IPS-11a (cell line): ENCODE measurements around the gene SNRK.
"Not testable (repeated sequence)": the region's sequence is repeated elsewhere in the genome, so short reads cannot be mapped to it uniquely, and the experiment has no call there.

Experiments
- H3K4me3 ChIP-seq: one replicate; pipeline ENCODE4 v1.5.1; 2013; ENCODE audit warnings: low read depth, low read length, control low read depth

SNRK gene

DNA sequence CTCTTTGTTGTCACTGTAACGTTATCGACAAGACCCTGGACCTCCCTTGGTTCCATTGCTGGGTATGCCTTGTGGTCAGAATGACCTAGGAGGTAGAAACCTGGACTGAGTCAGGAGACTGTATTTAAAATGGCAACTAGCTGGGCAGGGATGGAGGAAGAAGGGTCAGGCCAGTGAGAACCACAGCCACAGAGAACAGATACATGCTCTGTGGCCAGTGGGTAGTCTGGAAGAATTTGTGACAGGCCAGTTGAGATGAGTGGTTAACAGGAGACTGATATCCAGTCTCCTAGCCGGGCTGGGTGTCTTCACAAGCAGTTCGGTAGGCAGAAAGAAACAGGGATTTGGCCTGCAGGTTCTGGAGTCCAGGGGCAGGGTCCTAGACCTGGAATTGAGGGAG is 58.9 kb downstream of the SNRK start:
- no peak overlapping the region for H3K4me3 ChIP-seq

DNA sequence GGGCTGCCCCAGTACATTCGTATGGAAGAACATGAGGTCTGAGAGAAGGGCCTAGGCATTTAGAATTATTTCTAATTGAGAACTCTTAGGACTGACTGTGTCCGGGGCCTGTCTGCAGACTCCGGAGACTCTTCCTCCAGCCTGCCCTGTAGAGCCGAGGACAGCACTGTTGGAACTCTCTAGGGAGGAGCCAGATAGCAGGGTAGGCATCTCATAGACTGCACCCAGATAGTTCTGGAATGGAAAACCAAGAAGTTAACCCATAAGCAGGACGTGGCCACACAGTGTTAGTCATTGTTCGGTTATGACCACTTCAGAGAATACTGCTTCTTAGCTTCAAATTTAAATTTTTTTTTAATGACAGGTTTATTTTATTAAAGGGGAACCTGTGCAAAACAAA is 59.5 kb downstream of the SNRK start:
- no peak overlapping the region for H3K4me3 ChIP-seq

DNA sequence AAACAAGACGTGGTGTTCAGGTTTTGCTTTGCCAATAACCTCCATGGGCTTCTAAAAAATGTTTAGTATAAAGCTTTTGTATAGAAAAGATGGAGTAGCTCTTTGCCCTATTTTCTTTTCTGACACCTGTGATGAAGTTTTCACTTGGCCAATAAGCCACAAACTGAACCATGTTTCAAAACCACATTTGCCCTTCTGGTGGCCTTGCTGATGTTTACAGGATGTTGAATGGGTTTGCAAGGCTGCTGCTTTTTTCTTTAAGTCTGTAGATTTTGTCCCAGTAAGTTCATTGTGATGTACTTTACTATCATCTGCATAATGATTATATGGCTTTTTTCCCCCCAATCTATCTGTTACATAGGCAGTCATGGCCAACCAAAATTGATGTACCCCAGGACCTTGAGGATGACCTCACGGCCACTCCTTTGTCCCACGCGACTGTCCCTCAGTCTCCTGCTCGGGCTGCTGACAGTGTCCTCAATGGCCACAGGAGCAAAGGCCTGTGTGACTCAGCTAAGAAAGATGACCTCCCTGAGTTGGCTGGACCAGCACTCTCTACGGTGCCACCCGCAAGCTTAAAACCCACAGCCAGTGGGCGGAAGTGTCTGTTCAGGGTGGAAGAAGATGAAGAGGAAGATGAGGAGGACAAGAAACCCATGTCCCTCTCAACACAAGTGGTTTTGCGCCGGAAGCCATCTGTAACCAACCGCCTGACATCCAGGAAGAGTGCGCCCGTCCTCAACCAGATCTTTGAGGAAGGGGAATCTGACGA is 60.8 kb downstream of the SNRK start:
- no peak overlapping the region for H3K4me3 ChIP-seq

DNA sequence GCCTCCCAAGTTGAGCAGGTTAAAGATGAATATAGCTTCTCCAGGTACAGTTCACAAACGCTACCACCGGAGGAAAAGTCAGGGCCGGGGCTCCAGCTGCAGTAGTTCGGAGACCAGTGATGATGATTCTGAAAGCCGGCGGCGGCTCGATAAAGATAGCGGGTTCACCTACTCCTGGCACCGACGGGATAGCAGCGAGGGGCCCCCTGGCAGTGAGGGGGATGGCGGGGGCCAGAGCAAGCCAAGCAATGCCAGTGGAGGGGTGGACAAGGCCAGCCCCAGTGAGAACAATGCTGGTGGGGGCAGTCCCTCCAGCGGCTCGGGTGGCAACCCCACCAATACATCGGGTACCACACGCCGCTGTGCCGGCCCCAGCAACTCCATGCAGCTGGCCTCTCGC is 61.4 kb downstream of the SNRK start:
- no peak overlapping the region for H3K4me3 ChIP-seq

DNA sequence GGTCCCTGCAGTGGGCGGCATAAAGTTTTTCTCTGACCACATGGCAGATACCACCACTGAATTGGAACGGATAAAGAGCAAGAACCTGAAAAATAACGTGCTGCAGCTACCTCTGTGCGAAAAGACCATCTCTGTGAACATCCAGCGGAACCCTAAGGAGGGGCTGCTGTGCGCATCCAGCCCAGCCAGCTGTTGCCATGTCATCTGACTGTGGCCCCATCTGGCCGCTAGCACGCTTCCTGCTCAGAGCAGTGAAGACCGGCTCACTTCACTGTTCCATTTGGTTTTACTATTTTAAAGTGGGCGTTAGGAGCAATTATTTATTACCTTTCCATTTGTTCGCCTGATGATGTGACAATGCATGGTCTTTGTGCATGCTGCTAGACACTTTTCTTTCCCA is 62.0 kb downstream of the SNRK start:
- H3K4me3 ChIP-seq, result no peak overlapping the region

DNA sequence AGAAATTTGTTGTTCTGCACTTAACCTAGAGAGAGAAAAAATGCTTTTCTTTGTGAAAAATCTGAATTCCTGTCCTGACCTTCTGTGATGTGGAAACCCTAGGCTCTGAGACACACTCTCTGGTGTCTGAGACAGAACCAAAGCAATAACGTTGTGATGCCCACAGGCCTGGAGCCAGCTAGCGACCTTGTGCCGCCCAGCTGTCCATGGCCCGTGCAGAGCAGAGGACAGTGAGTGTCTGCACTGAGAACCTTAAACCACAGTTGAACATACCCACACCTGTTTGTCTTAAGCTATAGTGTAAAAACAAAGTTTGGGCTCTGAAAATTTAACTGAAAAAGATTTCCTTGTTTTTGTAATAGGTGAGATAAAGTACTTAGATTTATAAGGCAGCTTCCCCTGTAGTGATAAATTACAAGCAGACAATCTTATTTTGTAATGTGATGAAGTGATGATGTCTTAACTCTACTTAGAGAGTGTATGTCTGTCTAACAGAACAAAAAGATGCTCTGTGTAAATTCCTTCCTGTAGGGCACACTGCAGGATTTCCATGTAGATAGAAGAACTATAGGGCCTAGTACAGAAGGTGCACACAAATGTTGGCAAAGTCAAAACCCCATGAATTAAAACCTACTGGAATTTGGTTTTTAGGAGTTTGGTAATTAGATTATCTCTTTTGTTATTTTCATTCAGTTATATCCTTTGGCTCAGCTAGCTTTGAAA is 62.7 kb downstream of the SNRK start:
- no peak overlapping the region for H3K4me3 ChIP-seq

DNA sequence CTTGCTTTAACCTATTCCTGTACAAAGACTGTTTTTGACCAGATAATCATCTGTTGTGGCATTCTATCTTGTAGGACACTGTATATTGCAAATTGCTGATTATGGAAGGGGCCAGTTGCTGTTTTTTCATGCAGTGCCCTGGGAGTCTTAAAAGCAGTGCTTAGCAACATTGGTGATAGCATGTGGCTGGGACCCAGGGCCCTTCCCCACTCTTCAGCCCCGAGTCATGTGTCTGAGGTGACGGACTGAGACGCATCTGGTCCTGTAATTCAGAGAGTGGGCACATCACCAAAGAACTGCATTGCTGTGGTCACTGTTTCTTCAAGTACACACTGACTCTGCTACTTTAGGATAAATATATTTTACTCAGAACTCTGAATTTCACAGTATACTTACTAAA is 63.4 kb downstream of the SNRK start:
- H3K4me3 ChIP-seq, result no peak overlapping the region

DNA sequence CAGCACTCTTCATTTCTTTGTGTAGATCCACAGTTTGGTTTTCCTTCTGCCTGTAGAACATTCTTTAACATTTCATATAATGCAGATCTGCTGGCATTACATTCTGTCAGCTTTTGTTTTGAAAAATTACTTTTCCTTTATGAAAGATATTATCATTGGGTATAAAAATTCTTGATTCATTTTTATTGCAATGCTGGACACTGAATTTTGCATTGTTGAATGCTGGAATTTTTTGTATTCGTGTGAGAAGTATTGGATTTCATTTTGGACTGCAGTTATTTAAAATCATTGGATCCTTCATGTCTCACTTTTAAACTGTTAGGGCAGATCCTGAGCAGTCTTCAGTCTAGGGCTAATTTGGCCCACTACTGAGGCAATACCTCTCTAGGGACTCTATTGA is 67.1 kb downstream of the SNRK start:
- H3K4me3 ChIP-seq, result no peak overlapping the region

DNA sequence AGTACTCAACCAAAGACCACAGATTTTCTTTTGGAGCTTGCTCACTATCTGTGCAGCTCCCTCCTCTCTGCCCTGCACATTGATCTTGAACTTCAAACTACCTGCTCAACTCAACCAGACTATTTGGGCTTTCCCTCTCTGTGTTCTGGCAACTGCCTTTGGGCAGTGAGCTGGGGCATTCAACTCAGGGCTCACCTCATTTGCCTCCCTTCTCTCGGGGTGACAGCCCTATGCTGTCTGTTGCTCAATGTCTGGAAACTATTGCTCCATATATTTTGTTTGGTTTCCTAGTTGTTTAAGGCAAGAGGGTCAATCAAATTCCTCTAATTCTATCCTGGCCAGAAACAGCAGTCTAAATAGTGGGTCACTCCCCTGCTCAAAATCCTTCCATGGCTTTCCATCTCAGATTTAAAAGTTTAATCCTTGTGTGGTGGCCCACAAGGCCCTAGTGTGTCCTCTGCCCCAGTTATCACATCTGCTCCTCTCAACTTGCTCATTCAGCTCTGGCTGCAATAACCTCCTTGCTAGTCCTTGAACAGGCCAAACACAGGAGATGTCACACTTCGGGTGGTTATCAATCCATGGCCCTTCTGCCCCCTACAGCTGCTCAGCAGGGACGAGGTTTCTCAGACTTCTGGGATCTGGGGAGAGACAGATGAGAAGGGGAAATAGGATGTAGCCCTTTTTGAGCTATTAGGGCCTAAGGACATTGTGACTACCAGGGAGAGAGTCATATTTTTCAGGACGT is 67.8 kb downstream of the SNRK start:
- no peak overlapping the region for H3K4me3 ChIP-seq

DNA sequence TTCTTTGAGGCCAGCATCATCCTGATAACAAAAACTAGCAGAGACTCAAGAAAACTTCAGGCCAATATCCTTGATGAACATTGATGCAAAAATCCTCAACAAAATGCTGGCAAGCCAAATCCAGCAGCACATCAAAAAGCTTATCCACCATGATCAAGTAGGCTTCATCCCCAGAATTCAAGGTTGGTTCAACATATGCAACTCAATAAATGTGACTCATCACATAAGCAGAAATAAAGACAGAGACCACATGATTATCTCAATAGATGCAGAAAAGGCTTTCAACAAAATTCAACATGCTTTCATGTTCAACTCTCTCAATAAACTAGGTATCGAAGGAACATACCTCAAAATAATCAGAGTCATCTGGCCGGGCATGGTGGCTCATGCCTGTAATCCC is 69.7 kb downstream of the SNRK start:
- not testable (repeated sequence) for H3K4me3 ChIP-seq

DNA sequence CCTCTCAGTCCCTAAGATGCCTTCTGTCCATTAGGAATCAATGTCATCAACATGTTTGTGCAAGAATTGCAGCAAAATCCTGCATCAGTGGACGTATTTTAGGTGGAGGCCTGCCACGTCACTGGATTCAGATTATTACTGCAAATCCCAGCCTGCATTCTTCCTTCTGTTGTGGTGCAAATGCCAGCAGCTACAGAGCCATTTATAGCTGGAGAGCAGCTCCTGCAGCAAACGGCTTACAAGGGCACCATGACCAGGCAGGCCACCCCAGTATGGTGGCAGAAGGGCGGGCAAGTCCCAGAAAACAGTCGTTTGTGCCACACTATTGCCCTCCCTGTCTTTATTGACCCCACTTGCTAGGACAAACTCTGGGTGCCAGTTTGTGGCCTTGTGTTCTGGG is 74.7 kb downstream of the SNRK start:
- H3K4me3 ChIP-seq, result no peak overlapping the region

DNA sequence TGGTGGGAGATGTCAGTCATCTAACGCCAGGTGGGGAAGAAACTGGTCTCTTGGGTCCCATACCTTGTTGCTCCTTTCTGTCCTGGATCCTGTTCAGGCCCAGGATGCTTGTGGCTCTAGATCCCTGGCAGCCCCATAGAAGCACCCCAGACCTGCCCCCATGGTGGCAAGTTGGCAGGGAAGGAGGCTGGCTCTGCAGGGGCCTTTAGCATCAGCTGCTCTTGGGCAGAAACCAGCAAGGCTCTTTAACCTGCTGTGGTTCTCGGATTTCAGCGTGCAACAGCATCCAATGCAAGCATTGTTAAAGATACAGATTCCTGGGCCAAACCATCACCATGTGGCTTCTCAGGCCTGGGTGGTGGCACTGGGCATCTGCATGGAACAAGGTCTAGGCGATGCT is 75.8 kb downstream of the SNRK start:
- H3K4me3 ChIP-seq, result no peak overlapping the region

DNA sequence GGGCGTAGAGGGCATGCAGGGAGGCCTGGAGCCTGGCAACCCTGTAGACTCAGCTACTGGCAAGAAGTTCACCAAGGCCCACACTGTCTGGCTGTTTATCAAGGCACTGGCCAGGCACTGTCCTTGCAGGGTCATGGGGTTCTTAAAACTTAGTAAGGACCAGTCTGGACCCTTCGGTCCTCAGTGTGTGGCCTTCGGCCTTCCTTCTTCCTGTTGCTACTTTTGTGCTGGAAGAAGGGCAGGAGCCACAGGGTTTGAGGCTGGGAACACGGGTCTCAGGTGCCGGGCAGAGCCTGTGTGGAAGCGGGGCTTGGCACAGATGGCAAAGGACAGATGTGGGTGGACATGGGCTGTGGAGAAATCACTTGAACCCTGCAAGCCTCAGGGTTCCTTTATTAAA is 76.6 kb downstream of the SNRK start:
- no peak overlapping the region for H3K4me3 ChIP-seq

DNA sequence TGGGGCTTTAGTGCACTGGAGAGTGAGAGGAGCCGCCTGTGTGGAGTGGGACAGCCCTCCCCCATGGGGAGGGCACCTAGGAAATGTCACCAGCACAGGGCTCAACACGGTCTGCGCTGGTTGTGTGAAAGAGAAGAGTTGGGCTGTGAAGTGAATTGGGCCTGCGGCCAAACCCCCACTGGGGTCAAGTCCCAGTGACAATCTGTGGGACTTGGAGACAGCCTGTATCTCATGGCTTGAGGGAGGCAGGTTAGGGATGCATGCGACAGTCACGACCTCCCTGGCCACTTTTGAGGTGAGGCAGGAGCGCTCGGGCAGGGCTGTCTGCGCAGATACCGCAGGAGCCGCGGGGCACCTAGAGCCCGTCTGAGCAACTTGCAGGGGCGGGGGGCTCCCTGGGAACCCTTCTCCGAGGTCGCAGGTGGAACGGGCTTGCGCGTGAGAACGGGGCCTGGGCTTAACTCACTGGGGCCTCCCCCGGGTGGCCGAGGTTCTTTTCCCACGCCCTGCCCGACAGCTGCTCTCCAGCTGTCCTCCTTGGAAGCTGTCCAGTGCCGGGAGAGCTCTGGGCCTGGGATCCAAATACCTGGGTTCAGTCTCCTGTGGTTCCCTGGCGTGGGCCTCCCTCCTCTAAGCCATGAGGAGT is 77.4 kb downstream of the SNRK start:
- no peak overlapping the region for H3K4me3 ChIP-seq

DNA sequence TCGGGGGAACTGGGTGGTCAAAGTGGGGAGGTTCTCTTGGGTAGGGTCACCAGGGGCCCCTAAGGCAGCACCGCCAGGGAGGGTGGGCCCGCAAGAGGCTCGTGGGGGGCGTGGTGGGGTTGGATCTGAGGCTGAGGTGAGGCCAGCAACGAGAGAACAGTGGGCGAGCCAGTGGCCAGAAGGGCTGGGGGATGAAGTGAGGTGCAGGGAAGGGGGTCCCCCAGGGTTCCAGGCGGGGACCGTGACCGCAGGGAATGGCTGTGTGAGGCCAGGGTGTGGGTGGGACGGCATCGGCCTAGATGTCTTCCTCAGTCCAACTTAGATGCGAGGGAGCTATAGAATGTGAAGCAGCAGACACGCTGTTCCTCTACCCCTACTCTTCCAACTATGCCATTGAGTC is 78.2 kb downstream of the SNRK start:
- no peak overlapping the region for H3K4me3 ChIP-seq

DNA sequence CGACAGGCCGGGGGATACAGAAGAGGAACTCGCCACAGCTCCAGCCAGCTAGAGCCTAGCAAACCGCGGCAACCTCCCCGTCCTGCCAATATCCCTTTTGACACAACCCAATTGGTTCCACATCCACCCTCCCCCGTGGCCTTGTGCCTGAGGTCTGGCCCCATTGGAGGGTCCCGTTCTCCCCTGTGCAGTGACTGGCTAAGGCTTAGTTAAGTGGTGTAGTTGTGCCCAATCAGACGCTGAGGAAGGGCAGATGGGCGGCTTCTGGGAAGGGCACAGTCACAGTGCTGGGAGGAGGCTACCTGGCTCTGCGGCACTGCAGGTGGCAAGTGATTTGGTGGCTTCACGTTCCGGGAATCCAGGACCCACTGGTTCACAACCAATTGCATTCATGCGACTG is 78.6 kb downstream of the SNRK start:
- no peak overlapping the region for H3K4me3 ChIP-seq

DNA sequence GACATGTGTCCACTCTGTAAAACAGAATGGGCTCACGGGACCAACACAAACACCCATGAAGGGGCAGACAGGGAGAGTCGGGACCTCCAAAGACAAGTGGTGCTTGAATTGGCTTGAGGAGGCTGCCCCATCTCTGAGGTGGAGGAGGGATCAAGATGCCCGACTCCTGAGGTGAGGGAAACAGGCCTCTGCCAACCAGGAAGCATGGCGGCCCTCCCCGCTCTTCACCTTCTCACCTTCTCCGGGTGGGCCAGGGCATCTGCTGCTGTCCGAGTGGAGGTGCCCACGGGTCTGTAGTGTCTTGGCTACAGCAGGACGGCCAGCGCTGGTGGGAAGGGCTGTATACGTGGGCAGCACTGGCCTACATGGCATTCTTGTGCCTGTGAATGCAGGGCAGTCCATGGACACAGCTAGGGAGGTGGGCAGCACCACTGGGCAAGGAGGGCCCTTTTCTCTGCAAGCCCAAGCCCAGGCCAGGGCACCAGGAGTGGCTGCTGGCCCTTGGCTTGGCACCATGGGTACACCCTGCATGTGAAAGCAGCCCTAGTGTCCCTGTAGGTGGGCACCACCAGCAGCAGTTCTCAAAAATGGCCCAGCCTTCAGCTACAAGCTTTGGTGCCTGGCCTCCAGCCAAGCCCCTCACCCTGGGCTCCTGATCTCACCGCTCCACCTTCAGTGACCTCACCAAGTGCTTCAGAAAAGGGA is 79.4 kb downstream of the SNRK start:
- no peak overlapping the region for H3K4me3 ChIP-seq

DNA sequence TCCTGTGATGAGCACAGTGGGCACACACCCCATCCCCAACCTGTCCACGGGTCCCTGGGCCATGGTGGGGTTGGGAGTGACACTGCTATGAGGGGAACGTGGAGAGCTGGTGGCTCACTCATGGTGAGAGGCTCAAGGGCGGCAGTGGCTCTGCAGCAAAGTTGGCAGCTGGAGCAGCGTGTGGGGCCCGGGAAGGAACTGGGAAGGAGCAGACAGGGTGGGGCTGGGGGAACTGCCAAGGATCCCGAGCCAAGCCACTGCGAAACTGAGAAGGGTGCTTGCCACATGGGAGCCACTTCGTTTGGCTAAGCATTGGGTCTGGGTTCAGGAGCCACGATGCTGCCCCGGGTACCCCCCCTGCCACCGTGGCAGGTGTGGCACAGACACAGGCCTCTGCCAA is 80.1 kb downstream of the SNRK start:
- H3K4me3 ChIP-seq, result no peak overlapping the region

DNA sequence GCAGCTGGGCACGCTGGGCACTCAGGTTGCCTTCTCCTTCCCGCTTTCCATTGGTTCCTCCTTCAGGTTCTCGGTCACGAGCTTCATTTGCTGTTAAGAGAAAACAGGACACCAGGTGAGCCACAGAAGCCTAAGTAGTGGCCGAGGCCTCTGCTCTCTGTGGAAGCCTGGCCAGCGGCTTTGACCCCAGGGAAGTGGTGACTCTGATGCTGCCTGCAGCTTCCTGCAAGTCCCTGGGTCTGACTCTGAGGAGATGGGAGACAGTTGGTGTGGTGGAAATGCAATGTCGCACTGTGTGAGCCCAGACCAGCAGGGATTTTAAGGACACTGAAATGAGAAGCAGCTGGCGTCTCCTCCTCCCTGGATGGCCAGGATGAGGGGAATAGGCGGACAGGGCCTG is 80.5 kb downstream of the SNRK start:
- H3K4me3 ChIP-seq, result no peak overlapping the region

DNA sequence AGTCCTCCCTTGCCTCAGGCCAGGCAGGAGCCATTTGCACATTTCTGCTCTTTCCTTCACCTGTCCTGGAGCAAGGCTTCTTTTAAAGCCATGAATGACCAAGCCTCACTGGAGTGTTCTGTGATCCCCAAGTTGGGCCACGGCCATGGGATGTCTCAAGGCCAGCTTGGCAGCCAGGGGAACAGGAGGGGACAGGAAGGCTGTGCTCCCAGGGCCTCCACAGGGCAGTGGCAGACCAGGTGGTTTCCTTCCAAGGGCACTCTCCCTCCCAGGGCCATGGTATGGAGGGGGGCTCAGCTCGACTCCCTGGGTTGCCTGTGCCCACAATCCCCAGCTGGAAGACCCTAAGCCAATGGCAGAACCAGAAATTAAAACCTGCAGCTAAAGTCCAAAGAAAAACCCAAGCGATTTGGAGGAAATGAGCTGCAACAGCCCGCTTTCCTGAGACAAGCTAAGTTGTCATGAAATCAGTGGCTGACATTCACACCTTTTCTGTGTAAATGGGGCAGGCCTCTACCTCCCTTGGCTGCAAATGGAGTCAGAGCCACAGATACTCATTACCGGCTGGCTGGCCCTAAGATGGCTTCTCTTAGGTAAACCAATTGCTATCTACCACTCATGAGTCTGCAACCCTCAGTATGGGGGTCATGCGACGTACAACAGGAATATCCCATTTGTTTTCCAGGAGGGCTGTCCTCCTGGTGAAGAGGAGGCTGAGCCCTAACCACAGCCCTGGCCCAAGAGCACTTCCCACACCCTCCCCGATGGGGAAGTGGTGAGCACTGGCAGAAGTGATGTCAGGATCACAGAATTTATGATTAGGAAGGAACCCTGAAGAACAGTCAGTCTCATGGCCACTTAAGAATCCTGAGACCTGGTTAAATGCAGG is 83.3 kb downstream of the SNRK start:
- no peak overlapping the region for H3K4me3 ChIP-seq
